Prostate gland (tissue), 2 donors: ENCODE data around the gene ARHGEF17. TPM values are rescaled to one million over a fixed set of nuclear protein-coding genes. Genes with fewer than 3 reads are reported as not detected.

Source experiments
- DNase-seq: peaks from one replicate; pipeline ENCODE4 v3.0.0-alpha.2; 2019; ENCODE audit warnings: low spot score
- H3K27ac ChIP-seq, 2 donors: fragments of 200-600 bp; sonication (generic); 2 replicates each; pipeline ENCODE4 v1.5.1; 2017 to 2019
- H3K27me3 ChIP-seq: fragments of 200-600 bp; sonication (generic); replicated peaks from 2 replicates; pipeline ENCODE4 v1.5.1; 2019; ENCODE audit not compliant: insufficient read depth
- H3K36me3 ChIP-seq, 2 donors: fragments of 200-600 bp; sonication (generic); 1 replicate in 1 of 2; 2 replicates in 1 of 2; pipeline versions ENCODE4 v1.5.1 to v1.8.1; 2017 to 2019
- H3K4me1 ChIP-seq: fragments of 200-600 bp; sonication (generic); replicated peaks from 2 replicates; pipeline ENCODE4 v1.5.1; 2019
- H3K4me3 ChIP-seq, 2 donors: fragments of 200-600 bp; sonication (generic); 2 replicates each; pipeline ENCODE4 v1.5.1; 2017 to 2019
- H3K9me3 ChIP-seq: fragments of 200-600 bp; sonication (generic); 2 replicates; pipeline ENCODE4 v1.5.1; 2017
- CTCF ChIP-seq, 4 experiments: fragments of 200-600 bp in 2 of 4; fragments of 450-650 bp in 2 of 4; sonication (generic) in 2 of 4; IDR thresholded peaks; 1 replicate in 3 of 4; 2 replicates in 1 of 4; pipeline ENCODE4 v1.5.1; 2016 to 2019; ENCODE audit warnings: antibody characterized with exemption in 4 of 4, mild to moderate bottlenecking in 2 of 4, moderate library complexity in 2 of 4
- POLR2A ChIP-seq: fragments of 450-650 bp; IDR thresholded peaks from one replicate; pipeline ENCODE4 v1.6.1; 2016; ENCODE audit warnings: antibody characterized with exemption, mild to moderate bottlenecking
- POLR2AphosphoS5 ChIP-seq: sonication (generic); formaldehyde crosslinking; IDR thresholded peaks from one replicate; pipeline ENCODE4 v1.6.1; 2017; ENCODE audit warnings: antibody characterized with exemption
- WGBS: methylation state at CpG from one replicate; pipeline ENCODE4 v1.1.5; 2018; 5-methylcytosine and 5-hydroxymethylcytosine counted together
- intact Hi-C: fragments of 100-400 bp; cut with DNase I; formaldehyde crosslinking; loops from one replicate; pipeline ENCODE4 v1.14.2; 2022
- total RNA-seq, 2 donors: library from RNA; depleted of rRNA; stranded (reverse); fragments of >200 nt; gene quantifications; one replicate each; pipeline ENCODE4 v1.1.0, GENCODE V29; 2016

The ARHGEF17 gene
- total RNA-seq, 2 donors from 2014 or later = 34.0 to 66.9 TPM

GRCh38 chr11:73398132-73398526 is 90.1 kb downstream of the ARHGEF17 start:
- no peaks in the 10 kb centered on the region for H3K9me3 ChIP-seq
- no peaks in the 10 kb centered on the region for H3K27me3 ChIP-seq
- no peak for DNase-seq
- no peak overlapping the region for H3K4me3 ChIP-seq
- no peaks in the 10 kb centered on the region for H3K36me3 ChIP-seq
- no peak overlapping the region for H3K27ac ChIP-seq
- TF ChIP-seq POLR2A = no peak
- TF ChIP-seq CTCF (IDR thresholded peaks at IDR 0.05) = no peak
- TF ChIP-seq POLR2AphosphoS5 = no peak
- 76% methylated on average over 5 of the region's 5 CpGs for WGBS
- no peaks in the 10 kb centered on the region for H3K4me1 ChIP-seq
- intact Hi-C loops = no loop called here

GRCh38 chr11:73398721-73399120 is 90.6 kb downstream of the ARHGEF17 start:
- H3K27me3 ChIP-seq = no peaks in the 10 kb centered on the region
- intact Hi-C loops = no loop called here
- 92% methylated on average over 2 of the region's 2 CpGs for WGBS

GRCh38 chr11:73399159-73399590 is 91.1 kb downstream of the ARHGEF17 start:
- TF ChIP-seq CTCF (IDR thresholded peaks at IDR 0.05) (no peak), POLR2A (no peak), POLR2AphosphoS5 (no peak)
- Histone ChIP-seq H3K9me3 (no peaks in the 10 kb centered on the region), H3K4me1 (no peaks in the 10 kb centered on the region), H3K4me3 (no peak overlapping the region), H3K27me3 (no peaks in the 10 kb centered on the region), H3K27ac (no peak overlapping the region), H3K36me3 (no peaks in the 10 kb centered on the region)
- 82% methylated on average over 6 of the region's 6 CpGs for WGBS
- no peak for DNase-seq
- intact Hi-C loops = no loop called here

More at GRCh38 chr11:73398721-73399120, 90.6 kb downstream of the ARHGEF17 start:
- TF ChIP-seq POLR2A = no peak
- H3K36me3 ChIP-seq = no peaks in the 10 kb centered on the region
- no peaks in the 10 kb centered on the region for H3K9me3 ChIP-seq
- no peak overlapping the region for H3K27ac ChIP-seq
- no peak for DNase-seq
- H3K4me3 ChIP-seq = no peak overlapping the region
- H3K4me1 ChIP-seq = no peaks in the 10 kb centered on the region

- DNase-seq = no peak
- intact Hi-C loops = loop anchor here (5.0 to 10.0 kb wide), 2 partner anchors 198 to 225 kb away; partner anchors contain the start of gene FAM168A
- Histone ChIP-seq H3K36me3 (no peaks in the 10 kb centered on the region), H3K4me1 (no peaks in the 10 kb centered on the region), H3K27ac (no peak overlapping the region), H3K4me3 (no peak overlapping the region), H3K27me3 (no peaks in the 10 kb centered on the region), H3K9me3 (no peaks in the 10 kb centered on the region)
- no peak for TF ChIP-seq CTCF (IDR thresholded peaks at IDR 0.05)
- no peak for TF ChIP-seq POLR2A
- no peak for TF ChIP-seq POLR2AphosphoS5
- 95% methylated on average over 4 of the region's 4 CpGs for WGBS
Measured at GRCh38 chr11:73399636-73400035, 91.6 kb downstream of the ARHGEF17 start.

GRCh38 chr11:73400293-73400692 is 92.2 kb downstream of the ARHGEF17 start:
- DNase-seq = no peak
- intact Hi-C loops = loop anchor here (5.0 to 10.0 kb wide), 2 partner anchors 197 to 225 kb away; partner anchors contain the start of gene FAM168A
- 95% methylated on average over 6 of the region's 6 CpGs for WGBS
- no peaks in the 10 kb centered on the region for H3K27me3 ChIP-seq
- H3K36me3 ChIP-seq = no peaks in the 10 kb centered on the region
- H3K27ac ChIP-seq = no peak overlapping the region
- no peak overlapping the region for H3K4me3 ChIP-seq
- no peaks in the 10 kb centered on the region for H3K4me1 ChIP-seq
- no peaks in the 10 kb centered on the region for H3K9me3 ChIP-seq
- TF ChIP-seq POLR2A = no peak
- TF ChIP-seq CTCF (IDR thresholded peaks at IDR 0.05) = no peak
- TF ChIP-seq POLR2AphosphoS5 = no peak
